H1 (cell line): ENCODE measurements around the gene NAV2. TPM values are rescaled to one million over a fixed set of nuclear protein-coding genes. Genes with fewer than 3 reads are reported as not detected.
A peak's percentile ranks its signal among the peaks of the same experiment; 100 is the strongest.

Experiments
- CTCF ChIA-PET: fragments of 300-600 bp; sonication (Branson Sonifier 250); formaldehyde crosslinking; loops from one replicate; lab custom pipeline; 2021; ENCODE audit not compliant: partially characterized antibody; lab: Charles Lee
- POLR2A ChIA-PET: fragments of 300-600 bp; sonication (Branson Sonifier 250); formaldehyde crosslinking; loops from one replicate; lab custom pipeline; 2021; ENCODE audit warnings: inconsistent platforms; ENCODE audit not compliant: partially characterized antibody; lab: Charles Lee
- DNase-seq, 2 experiments: peaks; one replicate each; pipeline versions ENCODE4 v3.0.0 to v3.0.0-alpha.2; 2010 to 2022; ENCODE audit warnings: low spot score in 2 of 2, low read depth in 1 of 2, mixed read lengths in 1 of 2
- FAIRE-seq: peaks from 2 replicates; lab custom pipeline; 2011; peaks lifted over from hg19 to GRCh38; lab: Jason Lieb, UNC
- H2AFZ ChIP-seq: 2 replicates; pipeline ENCODE4 v1.8.1; 2012; ENCODE audit warnings: low read length, inconsistent platforms
- H2AK5ac ChIP-seq: 2 replicates; pipeline ENCODE4 v1.6.1; 2013; ENCODE audit warnings: low read depth, low read length
- H2BK120ac ChIP-seq: replicated peaks from 2 replicates; pipeline ENCODE3; 2013; ENCODE audit warnings: low read depth, low read length, inconsistent platforms
- H2BK12ac ChIP-seq: 2 replicates; pipeline ENCODE4 v1.6.1; 2013; ENCODE audit warnings: low read depth, low read length
- H2BK15ac ChIP-seq: 2 replicates; pipeline ENCODE4 v1.6.1; 2013; ENCODE audit warnings: low read length
- H2BK20ac ChIP-seq: 2 replicates; pipeline ENCODE4 v1.6.1; 2013; ENCODE audit warnings: low read length
- H2BK5ac ChIP-seq: 2 replicates; pipeline ENCODE4 v1.6.1; 2013; ENCODE audit warnings: low read depth, low read length
- H3K14ac ChIP-seq: 2 replicates; pipeline ENCODE4 v1.6.1; 2013; ENCODE audit warnings: inconsistent platforms; ENCODE audit not compliant: insufficient read length
- H3K18ac ChIP-seq: 2 replicates; pipeline ENCODE4 v1.6.1; 2013; ENCODE audit warnings: low read length; ENCODE audit errors: extremely low read depth
- H3K23ac ChIP-seq: 2 replicates; pipeline ENCODE4 v1.6.1; 2013; ENCODE audit warnings: inconsistent platforms; ENCODE audit not compliant: insufficient read length
- H3K23me2 ChIP-seq: 2 replicates; pipeline ENCODE4 v1.6.1; 2013; ENCODE audit warnings: low read depth, low read length
- H3K27ac ChIP-seq: 2 replicates; pipeline ENCODE4 v1.6.1; 2011; ENCODE audit warnings: low read depth, low read length, inconsistent platforms
- H3K27me3 ChIP-seq, 4 experiments: replicated peaks in 1 of 4; 1 replicate in 1 of 4; 2 replicates in 3 of 4; pipeline versions ENCODE4 v1.6.1 to v1.8.1; 2011 to 2013; ENCODE audit warnings: low read length in 3 of 4, mild to moderate bottlenecking in 3 of 4, inconsistent platforms in 2 of 4, mixed read lengths in 2 of 4, moderate library complexity in 1 of 4; ENCODE audit not compliant: control insufficient read depth in 3 of 4, insufficient read depth in 3 of 4; ENCODE audit errors: extremely low read depth in 1 of 4
- H3K36me3 ChIP-seq, 4 experiments: 2 replicates each; pipeline versions ENCODE4 v1.6.1 to v1.8.1; 2011 to 2013; ENCODE audit warnings: mild to moderate bottlenecking in 4 of 4, low read length in 3 of 4, moderate library complexity in 2 of 4, control low read depth in 1 of 4, inconsistent platforms in 1 of 4; ENCODE audit not compliant: insufficient read depth in 4 of 4, control insufficient read depth in 2 of 4
- H3K4ac ChIP-seq: replicated peaks from 2 replicates; pipeline ENCODE3; 2013; ENCODE audit warnings: low read length, low read depth, mixed read lengths, inconsistent platforms; ENCODE audit not compliant: insufficient read length
- H3K4me1 ChIP-seq, 4 experiments: replicated peaks in 1 of 4; 1 replicate in 1 of 4; 2 replicates in 3 of 4; pipeline versions ENCODE4 v1.6.1 to v1.8.1; 2011 to 2013; ENCODE audit warnings: low read length in 3 of 4, inconsistent platforms in 2 of 4, mixed read lengths in 1 of 4; ENCODE audit not compliant: insufficient read depth in 4 of 4, control insufficient read depth in 3 of 4
- H3K4me2 ChIP-seq, 2 experiments: 2 replicates each; pipeline versions ENCODE4 v1.6.1 to v1.8.1; 2011 to 2013; ENCODE audit warnings: low read depth in 2 of 2, low read length in 2 of 2, control low read depth in 1 of 2, inconsistent platforms in 1 of 2, mild to moderate bottlenecking in 1 of 2; ENCODE audit not compliant: insufficient read depth in 1 of 2
- H3K4me3 ChIP-seq, 4 experiments: fragments of 200-600, 300-600 bp in 1 of 4; sonication (generic), shearing (Covaris generic), sonication (Bioruptor Twin) in 1 of 4; 2 replicates each; pipeline versions ENCODE4 v1.5.1 to v1.8.1; 2011 to 2016; ENCODE audit warnings: low read length in 4 of 4, low read depth in 3 of 4, control low read depth in 2 of 4, inconsistent platforms in 2 of 4, mild to moderate bottlenecking in 2 of 4, mixed read lengths in 1 of 4, moderate library complexity in 1 of 4; ENCODE audit not compliant: insufficient read depth in 2 of 4; ENCODE audit errors: extremely low read depth in 1 of 4
- H3K56ac ChIP-seq: replicated peaks from 2 replicates; pipeline ENCODE3; 2013; ENCODE audit warnings: low read depth, mild to moderate bottlenecking, mixed read lengths, low read length, inconsistent platforms; ENCODE audit not compliant: insufficient read length
- H3K79me1 ChIP-seq: 2 replicates; pipeline ENCODE4 v1.6.1; 2013; ENCODE audit warnings: low read depth, low read length, control low read depth
- H3K79me2 ChIP-seq, 2 experiments: 2 replicates each; pipeline versions ENCODE4 v1.6.1 to v1.8.1; 2012 to 2013; ENCODE audit warnings: low read length in 2 of 2, mild to moderate bottlenecking in 2 of 2, inconsistent platforms in 1 of 2; ENCODE audit not compliant: insufficient read depth in 2 of 2, control insufficient read depth in 1 of 2
- H3K9ac ChIP-seq, 4 experiments: replicated peaks in 1 of 4; 1 replicate in 1 of 4; 2 replicates in 3 of 4; pipeline versions ENCODE4 v1.6.1 to v1.8.1; 2011 to 2013; ENCODE audit warnings: low read depth in 3 of 4, low read length in 3 of 4, control low read depth in 2 of 4, mild to moderate bottlenecking in 2 of 4, moderate library complexity in 2 of 4, inconsistent platforms in 1 of 4; ENCODE audit errors: extremely low read depth in 1 of 4
- H3K9me3 ChIP-seq, 2 experiments: 2 replicates each; pipeline versions ENCODE4 v1.6.1 to v1.8.1; 2012 to 2013; ENCODE audit warnings: mild to moderate bottlenecking in 2 of 2, moderate library complexity in 2 of 2, control low read depth in 1 of 2, inconsistent platforms in 1 of 2, low read depth in 1 of 2, low read length in 1 of 2, mixed read lengths in 1 of 2; ENCODE audit not compliant: insufficient read depth in 2 of 2
- H4K20me1 ChIP-seq, 2 experiments: replicated peaks in 1 of 2; 2 replicates each; pipeline versions ENCODE3 to v1.8.1; 2011 to 2013; ENCODE audit warnings: inconsistent platforms in 2 of 2, low read length in 2 of 2, mild to moderate bottlenecking in 1 of 2; ENCODE audit not compliant: insufficient read depth in 2 of 2, control insufficient read depth in 1 of 2
- H4K5ac ChIP-seq: 2 replicates; pipeline ENCODE4 v1.6.1; 2013; ENCODE audit warnings: low read length, low read depth, mixed read lengths, inconsistent platforms; ENCODE audit not compliant: insufficient read length
- H4K8ac ChIP-seq: 2 replicates; pipeline ENCODE4 v1.8.0; 2013; ENCODE audit warnings: mild to moderate bottlenecking, moderate library complexity, low read length, inconsistent platforms; ENCODE audit not compliant: insufficient read depth; ENCODE audit errors: extremely low read depth
- H4K91ac ChIP-seq: replicated peaks from 2 replicates; pipeline ENCODE3; 2013; ENCODE audit warnings: low read length, mixed read lengths, inconsistent platforms; ENCODE audit not compliant: insufficient read length
- EP300 ChIP-seq, 2 experiments: IDR thresholded peaks; 1 replicate in 1 of 2; 2 replicates in 1 of 2; pipeline ENCODE4 v1.6.1; 2011 to 2012; ENCODE audit warnings: low read depth in 2 of 2, low read length in 2 of 2, mild to moderate bottlenecking in 2 of 2, borderline replicate concordance in 1 of 2, inconsistent platforms in 1 of 2, moderate library complexity in 1 of 2
- FOSL1 ChIP-seq: IDR thresholded peaks from 2 replicates; pipeline ENCODE4 v1.6.1; 2011; ENCODE audit warnings: mild to moderate bottlenecking, low read depth, low read length, moderate library complexity; ENCODE audit not compliant: insufficient read depth
- JUN ChIP-seq: IDR thresholded peaks from 2 replicates; pipeline ENCODE4 v1.6.1; 2011; ENCODE audit warnings: low read depth, mild to moderate bottlenecking, improper control_type of control experiment, low read length
- SIX5 ChIP-seq: IDR thresholded peaks from 2 replicates; pipeline ENCODE4 v1.6.1; 2011; ENCODE audit warnings: mild to moderate bottlenecking, low read depth, low read length
- WGBS, 2 experiments: shearing (Covaris generic) in 1 of 2; methylation state at CpG; one replicate each; pipeline versions ENCODE4 v1.1.6 to v1.1.7; 2013 to 2015; ENCODE audit warnings: low lambda C conversion rate in 2 of 2, mixed read lengths in 2 of 2, inconsistent platforms in 1 of 2, low coverage in 1 of 2, missing lambda C conversion rate in 1 of 2; ENCODE audit not compliant: insufficient replicate concordance in 2 of 2, insufficient coverage in 1 of 2, insufficient read length in 1 of 2; ENCODE audit errors: extremely low coverage in 1 of 2, missing lambda C conversion rate in 1 of 2; 5-methylcytosine and 5-hydroxymethylcytosine counted together
- polyA plus RNA-seq, 7 experiments: library from polyadenylated mRNA; depleted of rRNA in 3 of 7; stranded (reverse) in 5 of 7; unstranded in 2 of 7; fragments of >200 nt in 5 of 7; fragments of 200-250 nt in 2 of 7; gene quantifications; 1 replicate in 5 of 7; 2 replicates in 1 of 7; 4 replicates in 1 of 7; pipeline versions ENCODE4 v1.2.1 to v1.2.3, GENCODE V29; 2011 to 2013; ENCODE audit warnings: missing spikeins in 2 of 7, mixed read lengths in 2 of 7
- total RNA-seq: library from RNA; stranded (reverse); fragmentation: NEBNext Ultra II Directional; extraction: Animal tissue kit (Norgen Biotek cat#: 25700); gene quantifications from 2 replicates; pipeline ENCODE4 v1.2.1, GENCODE V29; 2021

NAV2 gene
- total and polyA plus RNA-seq, 2 of the 8 experiments (the other 6 are each of a cell fraction or from before 2014, with no cell fraction given), result 35.6 to 73.6 TPM

GRCh38 chr11:19817265-19817851, 104.7 kb downstream of the NAV2 start:
- POLR2A ChIA-PET, result interaction anchor here (0.6 to 5.0 kb wide), 13 partner anchors 10 to 142 kb away, joined by 3 to 37 read pairs (median 3); no protein-coding TSS in a partner anchor
- peak overlapping the region; percentile 73 to 79 for H3K4me2 ChIP-seq
- H3K79me2 ChIP-seq, result peaks cover 0 to 72% of the 10 kb centered on the region in 2 experiments; a peak in 3 of 4 replicates
- no peak for TF ChIP-seq SIX5
- no peak for TF ChIP-seq FOSL1
- TF ChIP-seq EP300 (IDR thresholded peaks at IDR 0.05; ENCODE audit: borderline replicate concordance in 1 of 2, low read depth in 2 of 2, low read length in 2 of 2), result peak in 1 of 2 experiments; percentile 65; a peak in 1 of 3 replicates
- TF ChIP-seq JUN, result peak; percentile 76

More at GRCh38 chr11:19817265-19817851, 104.7 kb downstream of the NAV2 start:
- 5% methylated on average over 6 of the region's 6 CpGs; no CpG with 5 or more reads in 1 of the 2 experiments for WGBS, 2 experiments
- Histone ChIP-seq H2AFZ (no peak overlapping the region), H4K20me1 (no peaks in the 10 kb centered on the region), H3K36me3 (peaks cover 0 to 4% (median 2%) of the 10 kb centered on the region in 4 experiments; a peak in 1 of 8 replicates), H3K56ac (peak overlapping the region; percentile 85), H3K27me3 (no peaks in the 10 kb centered on the region), H2BK12ac (peak overlapping the region; percentile 99), H4K5ac (peak overlapping the region; percentile 82), H3K9ac (peak overlapping the region in 3 of 4 experiments; percentile 60 to 71 (median 66); a peak in 6 of 7 replicates), H3K23me2 (peaks cover 7% of the 10 kb centered on the region; the same call in 1 of the 2 replicates), H2AK5ac (peak overlapping the region; percentile 92), H3K9me3 (no peaks in the 10 kb centered on the region), H3K14ac (peak overlapping the region; percentile 78), H3K4me1 (peaks cover 29 to 54% (median 45%) of the 10 kb centered on the region in 4 experiments), H4K91ac (peak overlapping the region; percentile 99), H3K23ac (no peak overlapping the region), H3K4ac (peak overlapping the region; percentile 95), H3K79me1 (peaks cover 10% of the 10 kb centered on the region), H2BK20ac (peak overlapping the region; percentile 99), H3K27ac (peak overlapping the region; percentile 97), H3K18ac (peak overlapping the region; percentile 73), H4K8ac (peak overlapping the region; percentile 91; the same call in 1 of the 2 replicates), H3K4me3 (peak overlapping the region in 3 of 4 experiments; percentile 13 to 46 (median 30); a peak in 4 of 8 replicates), H2BK15ac (no peak overlapping the region), H2BK5ac (peak overlapping the region; percentile 100), H2BK120ac (peak overlapping the region; percentile 96)
- CTCF ChIA-PET, result interaction anchor here (1.0 to 8.0 kb wide), 9 partner anchors 9 to 159 kb away, joined by 3 to 88 read pairs (median 12); no protein-coding TSS in a partner anchor
- DNase-seq (peak; percentile 67 to 77), FAIRE-seq (peak; percentile 60)
